GM21576 (cell line): ENCODE data around the gene DSC2.
"Not testable (repeated sequence)": the region's sequence is repeated elsewhere in the genome, so short reads cannot be mapped to it uniquely, and the experiment has no call there.

ENCODE experiments used
- ATAC-seq: cut with Tn5 transposase; IDR thresholded peaks from one replicate; pipeline ENCODE4 v1.9.1; 2021; ENCODE audit warnings: mild to moderate bottlenecking, moderate library complexity; ENCODE audit not compliant: unreplicated experiment

Gene DSC2

GRCh38 chr18:31046916-31047315, 55.3 kb downstream of the DSC2 start:
- ATAC-seq = no peak

GRCh38 chr18:31045599-31045998, 56.6 kb downstream of the DSC2 start:
- ATAC-seq = no peak

GRCh38 chr18:31044926-31045325, 57.3 kb downstream of the DSC2 start:
- no peak for ATAC-seq

- no peak for ATAC-seq
Observed at GRCh38 chr18:31043709-31044108, 58.5 kb downstream of the DSC2 start.

GRCh38 chr18:31042406-31043181, 59.6 kb downstream of the DSC2 start, which contains the start of gene DSC3:
Gene DSC3, minus strand, starts transcription at chr18:31042742. Its CDS starts 82 bp downstream, at chr18:31042660.
- no peak for ATAC-seq

- ATAC-seq = no peak
Observed at GRCh38 chr18:31042084-31042405, 60.2 kb downstream of the DSC2 start.

GRCh38 chr18:31041271-31042083, 60.7 kb downstream of the DSC2 start:
- ATAC-seq = no peak

GRCh38 chr18:31040686-31041270, 61.4 kb downstream of the DSC2 start:
- no peak for ATAC-seq

- ATAC-seq = no peak
Observed at GRCh38 chr18:31039426-31039825, 62.8 kb downstream of the DSC2 start.

- ATAC-seq = not testable (repeated sequence)
Observed at GRCh38 chr18:31037686-31038085, 64.5 kb downstream of the DSC2 start.

GRCh38 chr18:31034541-31034940, 67.7 kb downstream of the DSC2 start:
- ATAC-seq = no peak

GRCh38 chr18:31030574-31031278, 71.5 kb downstream of the DSC2 start:
- ATAC-seq = no peak

GRCh38 chr18:31015715-31016434, 86.3 kb downstream of the DSC2 start:
- ATAC-seq = no peak

GRCh38 chr18:31011455-31011854, 90.8 kb downstream of the DSC2 start:
- not testable (repeated sequence) for ATAC-seq

- ATAC-seq = no peak
Observed at GRCh38 chr18:31010601-31011000, 91.6 kb downstream of the DSC2 start.
